ENCODE measurements around the gene CDK2.
A peak's percentile ranks its signal among the peaks of the same experiment; 100 is the strongest.

Gene CDK2

DNA sequence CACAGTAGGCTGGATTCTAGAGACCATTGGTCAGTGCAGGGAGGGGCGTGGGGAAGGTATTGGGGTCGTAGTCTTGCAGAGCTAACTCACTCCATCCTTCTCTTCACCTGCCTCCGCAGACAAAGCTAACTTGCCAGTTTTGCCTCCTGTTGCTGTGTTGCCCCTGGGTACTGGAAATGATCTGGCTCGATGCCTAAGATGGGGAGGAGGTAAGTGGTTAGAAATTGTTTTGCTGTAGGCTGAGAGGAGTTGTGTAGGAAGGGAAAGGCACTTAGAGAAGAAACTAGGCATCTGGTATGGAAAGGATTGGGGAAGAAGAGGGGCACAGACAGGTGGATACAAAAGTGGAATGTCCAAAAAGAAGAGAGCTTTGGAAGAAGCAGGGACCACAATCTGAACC is 24.6 kb upstream of the CDK2 start:
- no peak overlapping the region for H3K4me2 ChIP-seq (ENCODE audit: low read length)
- peaks cover 17% of the 10 kb centered on the region for H3K4me1 ChIP-seq (ENCODE audit: control insufficient read depth, insufficient read depth, low read length)
- no peaks in the 10 kb centered on the region for H3K9me3 ChIP-seq (replicated peaks; ENCODE audit: low read length)
- H3K27me3 ChIP-seq (ENCODE audit: control insufficient read depth, insufficient read depth, low read length), result no peaks in the 10 kb centered on the region
- H3K36me3 ChIP-seq (ENCODE audit: insufficient read depth, low read length), result peaks cover 56% of the 10 kb centered on the region
- no peak overlapping the region for H3K9ac ChIP-seq (ENCODE audit: low read depth, low read length)
- no peak overlapping the region for H3K4me3 ChIP-seq (ENCODE audit: low read length)

DNA sequence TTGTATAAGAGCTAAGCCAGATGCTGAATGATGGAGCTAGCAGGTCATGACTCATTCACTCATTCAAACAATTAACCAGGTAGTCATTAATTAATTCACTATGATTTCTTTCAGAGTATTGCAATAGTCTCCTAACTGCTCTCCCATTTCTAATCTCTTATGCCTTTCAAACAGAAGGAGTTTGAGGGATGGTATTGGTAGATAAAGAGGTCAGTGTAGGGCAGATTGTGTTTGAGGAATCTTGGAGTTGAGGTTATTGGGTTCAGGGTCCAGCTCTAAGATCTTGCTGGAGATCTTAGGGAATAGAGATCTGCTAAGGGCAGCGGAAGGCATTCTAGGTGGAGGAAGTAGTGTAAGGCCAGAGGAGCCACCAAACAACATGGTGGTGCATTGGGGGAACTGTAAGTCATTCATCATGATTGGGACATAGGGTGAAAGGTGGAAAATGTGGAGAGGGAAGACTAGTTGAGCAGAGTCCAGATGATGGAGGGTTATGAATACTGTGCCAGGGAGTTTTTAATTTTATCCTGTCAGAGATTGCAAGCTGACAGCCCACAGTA is 24.0 kb upstream of the CDK2 start:
- no peak overlapping the region for H3K4me2 ChIP-seq (ENCODE audit: low read length)
- H3K9ac ChIP-seq (ENCODE audit: low read depth, low read length), result no peak overlapping the region
- H3K9me3 ChIP-seq (replicated peaks; ENCODE audit: low read length), result no peaks in the 10 kb centered on the region
- no peaks in the 10 kb centered on the region for H3K27me3 ChIP-seq (ENCODE audit: control insufficient read depth, insufficient read depth, low read length)
- H3K4me1 ChIP-seq (ENCODE audit: control insufficient read depth, insufficient read depth, low read length), result peaks cover 15% of the 10 kb centered on the region
- peaks cover 56% of the 10 kb centered on the region for H3K36me3 ChIP-seq (ENCODE audit: insufficient read depth, low read length)
- no peak overlapping the region for H3K4me3 ChIP-seq (ENCODE audit: low read length)

- no peak overlapping the region for H3K4me2 ChIP-seq (ENCODE audit: low read length)
- H3K27me3 ChIP-seq (ENCODE audit: control insufficient read depth, insufficient read depth, low read length), result no peaks in the 10 kb centered on the region
- H3K4me1 ChIP-seq (ENCODE audit: control insufficient read depth, insufficient read depth, low read length), result no peaks in the 10 kb centered on the region
- H3K4me3 ChIP-seq (ENCODE audit: low read length), result no peak overlapping the region
- no peaks in the 10 kb centered on the region for H3K9me3 ChIP-seq (replicated peaks; ENCODE audit: low read length)
- peaks cover 43% of the 10 kb centered on the region for H3K36me3 ChIP-seq (ENCODE audit: insufficient read depth, low read length)
- no peak overlapping the region for H3K9ac ChIP-seq (ENCODE audit: low read depth, low read length)
These were observed 20.1 kb upstream of the CDK2 start for GRCh38 chr12:55946553-55946952.

GRCh38 chr12:55955344-55955743 is 11.3 kb upstream of the CDK2 start:
- H3K4me3 ChIP-seq (ENCODE audit: low read length), result no peak overlapping the region
- peaks cover 4% of the 10 kb centered on the region for H3K27me3 ChIP-seq (ENCODE audit: control insufficient read depth, insufficient read depth, low read length)
- no peak overlapping the region for H3K9ac ChIP-seq (ENCODE audit: low read depth, low read length)
- H3K4me1 ChIP-seq (ENCODE audit: control insufficient read depth, insufficient read depth, low read length), result peaks cover 6% of the 10 kb centered on the region
- no peak overlapping the region for H3K4me2 ChIP-seq (ENCODE audit: low read length)
- peaks cover 33% of the 10 kb centered on the region for H3K36me3 ChIP-seq (ENCODE audit: insufficient read depth, low read length)
- H3K9me3 ChIP-seq (replicated peaks; ENCODE audit: low read length), result no peaks in the 10 kb centered on the region

- Histone ChIP-seq H3K36me3 (ENCODE audit: insufficient read depth, low read length) (peaks cover 31% of the 10 kb centered on the region), H3K4me3 (ENCODE audit: low read length) (no peak overlapping the region)
These were observed 10.7 kb upstream of the CDK2 start for GRCh38 chr12:55955800-55956508.

DNA sequence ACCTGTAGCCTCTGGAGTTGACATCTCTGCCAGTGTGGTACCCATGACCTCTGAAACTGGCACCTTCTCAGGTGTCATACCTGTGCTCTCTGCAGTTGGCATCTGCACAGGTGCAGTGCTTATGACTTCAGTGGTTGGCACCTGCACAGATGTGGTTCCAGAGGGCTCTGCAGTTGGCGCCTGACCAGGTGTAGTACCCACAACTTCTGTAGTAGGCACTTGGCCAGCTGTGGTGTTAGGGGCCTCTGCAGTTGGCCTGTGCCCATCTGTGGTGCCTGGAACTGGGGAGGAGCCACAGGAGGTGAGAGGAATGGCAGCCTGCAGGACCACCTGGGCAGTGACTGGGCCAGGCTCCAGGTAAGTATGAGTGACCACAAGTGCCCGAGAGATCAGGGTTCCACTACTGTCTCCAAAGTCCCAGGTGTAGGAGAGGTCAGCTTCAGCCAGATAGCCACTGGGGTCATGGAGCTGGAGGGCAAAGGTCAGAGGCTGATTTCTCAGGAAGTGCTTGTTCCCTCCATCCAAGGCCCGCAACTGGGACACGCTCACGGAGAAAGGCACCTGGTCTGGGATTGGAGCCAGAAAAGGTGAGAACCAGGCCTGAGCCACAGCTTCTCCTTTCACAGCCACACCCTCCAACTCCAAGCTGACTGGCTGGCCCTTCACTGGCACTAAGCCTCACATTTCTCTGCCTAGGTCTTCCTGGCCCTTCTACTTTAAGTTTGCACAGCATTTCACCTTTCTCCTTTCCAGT is 9.3 kb upstream of the CDK2 start:
- Histone ChIP-seq H3K4me3 (ENCODE audit: low read length) (no peak overlapping the region), H3K4me1 (ENCODE audit: control insufficient read depth, insufficient read depth, low read length) (peaks cover 6% of the 10 kb centered on the region), H3K27me3 (ENCODE audit: control insufficient read depth, insufficient read depth, low read length) (peaks cover 4% of the 10 kb centered on the region), H3K9me3 (replicated peaks; ENCODE audit: low read length) (no peaks in the 10 kb centered on the region), H3K4me2 (ENCODE audit: low read length) (no peak overlapping the region), H3K9ac (ENCODE audit: low read depth, low read length) (no peak overlapping the region), H3K36me3 (ENCODE audit: insufficient read depth, low read length) (peaks cover 18% of the 10 kb centered on the region)

More at GRCh38 chr12:55955800-55956508, 10.7 kb upstream of the CDK2 start:
- Histone ChIP-seq H3K27me3 (ENCODE audit: control insufficient read depth, insufficient read depth, low read length) (peaks cover 4% of the 10 kb centered on the region), H3K4me2 (ENCODE audit: low read length) (no peak overlapping the region), H3K4me1 (ENCODE audit: control insufficient read depth, insufficient read depth, low read length) (peaks cover 6% of the 10 kb centered on the region), H3K9ac (ENCODE audit: low read depth, low read length) (no peak overlapping the region), H3K9me3 (replicated peaks; ENCODE audit: low read length) (no peaks in the 10 kb centered on the region)

DNA sequence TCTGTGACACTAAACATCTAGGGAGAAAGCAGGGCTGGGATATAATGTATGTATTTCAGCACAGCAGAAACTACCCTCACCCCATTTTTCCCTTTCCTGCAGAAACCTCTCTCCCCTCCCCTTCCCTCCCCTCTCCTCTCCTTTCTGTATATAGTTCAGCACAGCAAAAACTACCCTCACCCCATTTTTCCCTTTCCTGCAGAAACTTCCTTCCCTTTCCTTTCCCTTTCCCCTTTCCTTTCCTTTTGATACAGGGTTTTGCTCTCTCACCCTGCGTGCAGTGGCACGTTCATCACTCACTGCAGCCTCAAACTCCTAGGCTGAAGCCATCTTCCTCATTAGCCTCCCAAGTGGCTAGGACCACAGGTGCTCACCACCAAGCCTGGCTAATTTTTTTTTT is 2.9 kb upstream of the CDK2 start:
- peaks cover 13% of the 10 kb centered on the region for H3K4me1 ChIP-seq (ENCODE audit: control insufficient read depth, insufficient read depth, low read length)
- H3K4me2 ChIP-seq (ENCODE audit: low read length), result no peak overlapping the region
- H3K27me3 ChIP-seq (ENCODE audit: control insufficient read depth, insufficient read depth, low read length), result no peaks in the 10 kb centered on the region
- no peaks in the 10 kb centered on the region for H3K36me3 ChIP-seq (ENCODE audit: insufficient read depth, low read length)
- no peak overlapping the region for H3K4me3 ChIP-seq (ENCODE audit: low read length)
- H3K9me3 ChIP-seq (replicated peaks; ENCODE audit: low read length), result no peaks in the 10 kb centered on the region
- H3K9ac ChIP-seq (ENCODE audit: low read depth, low read length), result no peak overlapping the region

DNA sequence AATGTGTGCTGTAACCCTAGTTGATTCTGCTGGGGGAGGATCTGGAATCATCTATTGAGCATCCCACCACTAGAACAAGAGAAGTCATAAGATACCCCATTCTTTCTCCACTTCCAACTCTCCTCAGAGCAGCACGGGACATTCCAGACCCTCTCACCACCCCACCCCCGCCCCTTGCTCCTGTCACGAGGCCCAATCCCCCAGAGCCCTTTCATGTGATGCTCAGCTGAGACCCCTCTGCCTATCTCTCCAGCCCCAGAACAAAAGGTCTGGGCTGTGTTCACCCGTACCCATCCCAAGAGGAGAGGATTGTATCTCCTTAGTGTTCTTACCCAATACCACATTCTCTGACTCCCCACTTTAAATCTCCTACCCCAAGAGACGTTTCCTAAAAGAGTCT is 1.4 kb upstream of the CDK2 start:
- Histone ChIP-seq H3K4me1 (ENCODE audit: control insufficient read depth, insufficient read depth, low read length) (peaks cover 13% of the 10 kb centered on the region), H3K4me3 (ENCODE audit: low read length) (no peak overlapping the region), H3K36me3 (ENCODE audit: insufficient read depth, low read length) (no peaks in the 10 kb centered on the region), H3K4me2 (ENCODE audit: low read length) (no peak overlapping the region), H3K9ac (ENCODE audit: low read depth, low read length) (no peak overlapping the region), H3K9me3 (replicated peaks; ENCODE audit: low read length) (no peaks in the 10 kb centered on the region), H3K27me3 (ENCODE audit: control insufficient read depth, insufficient read depth, low read length) (no peaks in the 10 kb centered on the region)

- no peaks in the 10 kb centered on the region for H3K27me3 ChIP-seq (ENCODE audit: control insufficient read depth, insufficient read depth, low read length)
- H3K9ac ChIP-seq (ENCODE audit: low read depth, low read length), result peak within 1 kb of the TSS; percentile 91
- H3K4me2 ChIP-seq (ENCODE audit: low read length), result peak within 1 kb of the TSS; percentile 83
- peak within 1 kb of the TSS; percentile 85 for H3K4me3 ChIP-seq (ENCODE audit: low read length)
- H3K36me3 ChIP-seq (ENCODE audit: insufficient read depth, low read length), result peaks cover 2% of the 10 kb centered on the region
- H3K4me1 ChIP-seq (ENCODE audit: control insufficient read depth, insufficient read depth, low read length), result peaks cover 13% of the 10 kb centered on the region
- H3K9me3 ChIP-seq (replicated peaks; ENCODE audit: low read length), result no peaks in the 10 kb centered on the region
These were observed 656 bp upstream of the CDK2 start, which contains the start of gene PMEL for GRCh38 chr12:55965941-55966407. TSS of gene PMEL (minus strand) at chr12:55966042. CDS start at chr12:55966011, 31 bp downstream.

DNA sequence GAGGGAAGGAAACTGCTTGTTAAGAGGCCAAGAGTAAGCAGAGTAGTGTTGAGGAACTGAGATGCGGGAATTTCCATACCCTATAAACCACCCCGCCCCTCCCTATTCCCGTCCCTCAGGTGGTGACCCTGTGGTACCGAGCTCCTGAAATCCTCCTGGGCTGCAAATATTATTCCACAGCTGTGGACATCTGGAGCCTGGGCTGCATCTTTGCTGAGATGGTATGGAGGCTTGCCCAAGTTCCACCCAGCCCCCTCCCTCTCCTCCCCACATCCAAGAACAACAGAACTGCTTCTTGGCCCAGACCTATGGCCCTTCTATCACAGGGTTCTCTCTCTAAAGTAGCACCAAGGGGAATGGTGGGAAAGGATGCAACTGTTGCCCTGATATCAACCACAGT is 2.7 kb downstream of the CDK2 start:
- peaks cover 7% of the 10 kb centered on the region for H3K36me3 ChIP-seq (ENCODE audit: insufficient read depth, low read length)
- no peaks in the 10 kb centered on the region for H3K9me3 ChIP-seq (replicated peaks; ENCODE audit: low read length)
- H3K4me2 ChIP-seq (ENCODE audit: low read length), result no peak overlapping the region
- H3K27me3 ChIP-seq (ENCODE audit: control insufficient read depth, insufficient read depth, low read length), result no peaks in the 10 kb centered on the region
- H3K4me3 ChIP-seq (ENCODE audit: low read length), result no peak overlapping the region
- no peak overlapping the region for H3K9ac ChIP-seq (ENCODE audit: low read depth, low read length)
- H3K4me1 ChIP-seq (ENCODE audit: control insufficient read depth, insufficient read depth, low read length), result peaks cover 33% of the 10 kb centered on the region

DNA sequence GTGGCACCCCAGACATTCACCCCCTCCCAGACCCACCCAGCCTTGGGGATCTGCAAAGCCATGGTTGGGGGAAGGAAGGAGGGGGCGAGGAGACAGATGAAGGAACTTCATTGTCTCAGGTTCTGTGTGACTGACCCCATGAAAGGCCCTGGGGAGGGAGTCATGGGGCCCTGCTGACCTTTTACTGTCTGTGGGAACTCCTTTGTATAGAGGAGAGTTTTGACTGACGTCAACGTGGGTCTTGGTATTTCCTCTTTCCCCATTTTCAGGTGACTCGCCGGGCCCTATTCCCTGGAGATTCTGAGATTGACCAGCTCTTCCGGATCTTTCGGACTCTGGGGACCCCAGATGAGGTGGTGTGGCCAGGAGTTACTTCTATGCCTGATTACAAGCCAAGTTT is 4.1 kb downstream of the CDK2 start:
- Histone ChIP-seq H3K4me2 (ENCODE audit: low read length) (no peak overlapping the region), H3K9me3 (replicated peaks; ENCODE audit: low read length) (no peaks in the 10 kb centered on the region), H3K4me3 (ENCODE audit: low read length) (no peak overlapping the region), H3K9ac (ENCODE audit: low read depth, low read length) (no peak overlapping the region), H3K36me3 (ENCODE audit: insufficient read depth, low read length) (peaks cover 7% of the 10 kb centered on the region), H3K4me1 (ENCODE audit: control insufficient read depth, insufficient read depth, low read length) (peaks cover 39% of the 10 kb centered on the region), H3K27me3 (ENCODE audit: control insufficient read depth, insufficient read depth, low read length) (no peaks in the 10 kb centered on the region)

Measured in skeletal muscle satellite cell (primary cell).